Measurements from ENCODE around the gene VAV3.

The VAV3 gene

GRCh38 chr1:107593501-107594209, 371.3 kb downstream of the VAV3 start:
- Histone ChIP-seq H3K36me3 (replicated peaks) (no peaks in the 10 kb centered on the region), H3K4me3 (ENCODE audit: low read depth, low read length) (no peak overlapping the region), H3K27me3 (replicated peaks) (no peaks in the 10 kb centered on the region), H3K27ac (no peak overlapping the region)
- no peak for TF ChIP-seq CTCF (IDR thresholded peaks at IDR 0.05; ENCODE audit: low read depth, low read length, missing control alignments)
- no peak for DNase-seq
- in situ Hi-C loops (cut with HindIII; ENCODE audit: low pct_ligation_motif_present, low sequenced_read_pairs), result no loop called here

- H3K36me3 ChIP-seq (replicated peaks), result no peaks in the 10 kb centered on the region
- TF ChIP-seq CTCF (IDR thresholded peaks at IDR 0.05; ENCODE audit: low read depth, low read length, missing control alignments), result no peak
- in situ Hi-C loops (cut with HindIII; ENCODE audit: low pct_ligation_motif_present, low sequenced_read_pairs), result no loop called here
- H3K27me3 ChIP-seq (replicated peaks), result no peaks in the 10 kb centered on the region
- H3K27ac ChIP-seq, result no peak overlapping the region
- no peak for DNase-seq
- no peak overlapping the region for H3K4me3 ChIP-seq (ENCODE audit: low read depth, low read length)
These were observed 373.9 kb downstream of the VAV3 start for GRCh38 chr1:107590900-107591622.

GRCh38 chr1:107590087-107590486, 374.9 kb downstream of the VAV3 start:
- in situ Hi-C loops (cut with HindIII; ENCODE audit: low pct_ligation_motif_present, low sequenced_read_pairs), result no loop called here
- no peak overlapping the region for H3K27ac ChIP-seq
- DNase-seq, result no peak
- H3K36me3 ChIP-seq (replicated peaks), result no peaks in the 10 kb centered on the region
- H3K27me3 ChIP-seq (replicated peaks), result no peaks in the 10 kb centered on the region
- no peak for TF ChIP-seq CTCF (IDR thresholded peaks at IDR 0.05; ENCODE audit: low read depth, low read length, missing control alignments)
- H3K4me3 ChIP-seq (ENCODE audit: low read depth, low read length), result no peak overlapping the region

- Histone ChIP-seq H3K27me3 (replicated peaks) (no peaks in the 10 kb centered on the region), H3K4me3 (ENCODE audit: low read depth, low read length) (no peak overlapping the region), H3K36me3 (replicated peaks) (no peaks in the 10 kb centered on the region), H3K27ac (no peak overlapping the region)
- no peak for DNase-seq
- TF ChIP-seq CTCF (IDR thresholded peaks at IDR 0.05; ENCODE audit: low read depth, low read length, missing control alignments), result no peak
- in situ Hi-C loops (cut with HindIII; ENCODE audit: low pct_ligation_motif_present, low sequenced_read_pairs), result no loop called here
These were observed 376.7 kb downstream of the VAV3 start for GRCh38 chr1:107588321-107588720.

GRCh38 chr1:107575226-107575625, 389.8 kb downstream of the VAV3 start:
- in situ Hi-C loops (cut with HindIII; ENCODE audit: low pct_ligation_motif_present, low sequenced_read_pairs), result no loop called here
- Histone ChIP-seq H3K36me3 (replicated peaks) (no peaks in the 10 kb centered on the region), H3K4me3 (ENCODE audit: low read depth, low read length) (no peak overlapping the region), H3K27ac (no peak overlapping the region), H3K27me3 (replicated peaks) (no peaks in the 10 kb centered on the region)
- no peak for DNase-seq
- TF ChIP-seq CTCF (IDR thresholded peaks at IDR 0.05; ENCODE audit: low read depth, low read length, missing control alignments), result no peak
